GM18858 (cell line): ENCODE results near the gene VPS13D.

Experiments
- ATAC-seq: cut with Tn5 transposase; IDR thresholded peaks from one replicate; pipeline ENCODE4 v1.9.1; 2021; ENCODE audit not compliant: unreplicated experiment

VPS13D gene, protein sequence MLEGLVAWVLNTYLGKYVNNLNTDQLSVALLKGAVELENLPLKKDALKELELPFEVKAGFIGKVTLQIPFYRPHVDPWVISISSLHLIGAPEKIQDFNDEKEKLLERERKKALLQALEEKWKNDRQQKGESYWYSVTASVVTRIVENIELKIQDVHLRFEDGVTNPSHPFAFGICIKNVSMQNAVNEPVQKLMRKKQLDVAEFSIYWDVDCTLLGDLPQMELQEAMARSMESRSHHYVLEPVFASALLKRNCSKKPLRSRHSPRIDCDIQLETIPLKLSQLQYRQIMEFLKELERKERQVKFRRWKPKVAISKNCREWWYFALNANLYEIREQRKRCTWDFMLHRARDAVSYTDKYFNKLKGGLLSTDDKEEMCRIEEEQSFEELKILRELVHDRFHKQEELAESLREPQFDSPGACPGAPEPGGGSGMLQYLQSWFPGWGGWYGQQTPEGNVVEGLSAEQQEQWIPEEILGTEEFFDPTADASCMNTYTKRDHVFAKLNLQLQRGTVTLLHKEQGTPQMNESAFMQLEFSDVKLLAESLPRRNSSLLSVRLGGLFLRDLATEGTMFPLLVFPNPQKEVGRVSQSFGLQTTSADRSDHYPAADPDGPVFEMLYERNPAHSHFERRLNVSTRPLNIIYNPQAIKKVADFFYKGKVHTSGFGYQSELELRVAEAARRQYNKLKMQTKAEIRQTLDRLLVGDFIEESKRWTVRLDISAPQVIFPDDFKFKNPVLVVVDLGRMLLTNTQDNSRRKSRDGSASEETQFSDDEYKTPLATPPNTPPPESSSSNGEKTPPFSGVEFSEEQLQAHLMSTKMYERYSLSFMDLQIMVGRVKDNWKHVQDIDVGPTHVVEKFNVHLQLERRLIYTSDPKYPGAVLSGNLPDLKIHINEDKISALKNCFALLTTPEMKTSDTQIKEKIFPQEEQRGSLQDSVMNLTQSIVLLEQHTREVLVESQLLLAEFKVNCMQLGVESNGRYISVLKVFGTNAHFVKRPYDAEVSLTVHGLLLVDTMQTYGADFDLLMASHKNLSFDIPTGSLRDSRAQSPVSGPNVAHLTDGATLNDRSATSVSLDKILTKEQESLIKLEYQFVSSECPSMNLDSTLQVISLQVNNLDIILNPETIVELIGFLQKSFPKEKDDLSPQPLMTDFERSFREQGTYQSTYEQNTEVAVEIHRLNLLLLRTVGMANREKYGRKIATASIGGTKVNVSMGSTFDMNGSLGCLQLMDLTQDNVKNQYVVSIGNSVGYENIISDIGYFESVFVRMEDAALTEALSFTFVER (N-terminal part only)

DNA sequence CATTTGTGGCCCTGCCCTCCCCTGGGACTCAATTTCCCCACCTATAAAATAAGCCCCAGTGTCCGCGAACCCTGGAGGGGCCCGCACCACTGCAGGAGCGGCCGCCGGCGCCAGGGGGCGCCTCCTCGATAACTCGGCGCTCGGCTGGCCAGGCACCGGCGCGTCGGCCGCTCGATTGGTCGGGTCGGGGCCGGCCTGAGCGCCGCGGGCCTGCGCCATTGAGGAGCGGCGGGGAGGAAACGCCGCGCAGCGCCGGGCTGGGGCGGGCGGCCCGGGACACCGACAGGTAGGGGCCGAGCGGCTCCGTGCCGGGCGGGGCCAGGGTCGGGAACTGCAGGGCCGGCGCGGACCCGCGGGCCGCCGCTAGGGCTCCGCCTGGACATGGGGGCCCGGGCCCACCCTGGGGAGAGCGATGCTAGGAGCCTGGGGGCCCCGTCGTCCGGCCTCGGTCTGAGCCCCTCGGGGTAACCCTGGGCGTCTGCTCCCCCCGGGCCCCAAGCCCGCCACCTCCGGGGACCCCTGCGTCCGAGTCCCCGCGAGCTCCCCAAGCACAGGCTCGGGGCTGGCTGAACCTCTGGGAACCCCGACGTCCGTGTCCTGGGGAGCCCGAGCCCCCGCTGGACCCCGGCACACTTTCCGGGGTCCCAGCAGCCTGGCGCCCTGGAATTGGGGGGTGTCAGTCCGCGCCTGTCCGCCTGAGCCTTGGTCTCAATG, at the start of gene VPS13D:
TSS of gene VPS13D (plus strand) at position 196 of the 714 bp plus-strand sequence. CDS start 4,237 bp downstream, outside the sequence.
- ATAC-seq, result peak; percentile 54

DNA sequence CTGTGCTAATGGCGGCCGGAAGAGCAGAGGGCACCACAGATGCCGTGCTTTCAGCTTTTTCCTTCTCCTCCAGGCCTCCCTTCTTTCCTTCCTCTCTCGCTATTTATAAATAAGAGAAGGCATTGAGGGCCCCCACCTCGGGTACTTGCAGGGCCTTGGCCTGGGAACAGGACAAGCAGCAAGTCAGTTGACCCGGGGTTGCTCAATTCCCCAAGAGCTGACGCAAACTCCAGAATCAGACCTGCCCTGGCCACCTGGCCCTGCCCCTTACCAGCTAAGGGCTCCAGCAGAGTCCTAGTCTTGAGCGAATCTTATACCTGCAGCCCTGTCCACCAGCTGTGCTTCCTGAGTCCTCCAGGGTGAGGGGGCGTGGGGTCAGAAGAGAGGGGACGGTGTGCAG, 49.5 kb upstream of the VPS13D start:
- no peak for ATAC-seq

DNA sequence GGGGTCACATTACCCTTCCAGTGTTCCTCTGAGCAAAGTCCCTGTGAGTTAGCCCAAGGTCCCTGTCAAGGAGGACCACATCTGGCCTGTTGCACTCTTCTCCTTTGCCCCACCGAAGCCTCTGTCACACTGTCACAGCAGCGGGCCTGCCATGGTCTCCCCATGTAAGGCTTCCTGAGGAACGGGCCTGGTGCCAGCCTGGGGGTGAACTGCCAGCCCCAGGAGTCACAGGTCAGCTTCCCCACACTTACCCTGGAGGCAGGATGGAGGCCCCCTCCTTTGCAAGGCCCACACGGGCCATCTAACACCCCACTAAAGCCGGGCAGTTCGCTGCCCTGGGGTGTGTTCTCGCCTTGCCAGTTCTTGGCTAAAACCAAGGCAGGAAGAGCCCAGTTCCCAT, 48.9 kb upstream of the VPS13D start:
- ATAC-seq, result no peak

DNA sequence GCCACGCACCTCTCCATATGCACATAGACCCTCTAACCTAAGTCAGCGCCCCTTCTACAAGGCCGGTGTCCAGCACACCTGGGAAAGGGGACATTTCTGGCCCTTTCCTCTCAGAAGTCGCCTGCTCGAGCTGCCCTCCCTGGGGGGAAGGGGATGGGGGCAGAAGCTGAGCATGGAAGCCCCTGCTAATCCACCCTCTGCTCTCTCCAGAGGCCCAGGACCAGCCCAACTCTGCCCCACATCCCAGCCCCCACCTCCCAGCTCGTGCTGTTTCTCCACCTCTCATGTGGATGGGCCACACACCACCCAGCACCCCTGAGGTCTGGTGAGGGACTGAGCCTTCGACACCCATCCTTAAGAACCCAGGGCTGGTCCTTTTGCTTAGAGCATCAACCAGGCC, 48.3 kb upstream of the VPS13D start:
- ATAC-seq, result no peak

DNA sequence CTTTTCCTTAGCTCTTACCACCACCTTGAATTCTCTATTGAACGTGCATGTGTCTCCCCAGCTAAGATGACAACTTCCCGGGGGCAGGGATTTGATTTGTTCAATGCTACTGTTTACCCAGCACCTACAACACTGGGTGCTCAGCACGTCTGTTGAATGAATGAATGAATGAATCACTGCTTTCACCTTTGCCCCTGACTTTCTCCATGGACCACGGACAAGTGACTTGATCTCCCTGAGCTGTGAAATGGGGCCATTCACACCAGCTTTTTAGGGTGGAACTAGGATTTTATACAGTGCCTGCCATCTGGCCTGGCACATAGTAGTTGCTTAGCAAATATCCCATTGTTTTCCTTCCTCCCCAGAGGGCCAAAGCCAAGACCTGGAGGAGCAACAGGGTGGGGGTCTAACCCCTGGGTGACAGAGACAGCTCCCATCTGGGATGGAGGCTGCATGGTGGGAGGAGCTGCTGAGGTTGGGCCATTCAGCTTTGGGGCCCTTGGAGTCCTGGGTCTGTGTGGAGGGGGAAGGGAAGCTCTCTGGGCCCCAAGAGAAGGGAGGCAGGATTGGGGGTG, 47.3 kb upstream of the VPS13D start:
- no peak for ATAC-seq

DNA sequence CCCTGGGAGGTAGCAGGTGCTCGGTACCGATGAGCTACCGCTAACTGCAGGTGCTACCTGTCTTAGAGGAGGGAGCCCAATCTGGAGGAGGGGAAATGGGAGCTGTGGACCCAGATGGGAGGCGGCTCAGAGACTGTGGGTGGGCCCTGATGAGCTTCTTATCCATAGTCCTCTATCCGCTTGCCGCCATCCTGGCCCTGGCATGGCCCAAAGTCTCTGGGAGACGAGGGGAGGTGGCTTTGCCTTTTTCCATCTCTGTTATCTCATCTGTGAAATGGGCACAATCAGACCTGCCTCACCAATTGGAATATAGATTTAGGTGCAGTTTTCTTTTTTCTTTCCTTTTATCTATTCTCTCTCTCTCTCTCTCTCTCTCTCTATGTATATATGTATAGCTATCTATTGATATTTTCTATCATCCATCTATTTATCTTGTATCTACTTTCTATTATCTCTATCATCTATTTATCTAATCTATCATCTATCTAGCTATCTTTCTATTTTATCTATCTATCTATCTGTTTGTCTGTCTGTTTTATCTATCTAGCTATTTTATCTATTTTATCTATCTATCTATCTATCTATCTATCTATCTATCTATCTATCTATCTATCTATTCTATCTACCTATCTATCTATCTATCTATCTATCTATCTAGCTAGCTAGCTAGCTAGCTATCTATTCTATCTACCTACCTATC, 46.6 kb upstream of the VPS13D start:
- no peak for ATAC-seq

DNA sequence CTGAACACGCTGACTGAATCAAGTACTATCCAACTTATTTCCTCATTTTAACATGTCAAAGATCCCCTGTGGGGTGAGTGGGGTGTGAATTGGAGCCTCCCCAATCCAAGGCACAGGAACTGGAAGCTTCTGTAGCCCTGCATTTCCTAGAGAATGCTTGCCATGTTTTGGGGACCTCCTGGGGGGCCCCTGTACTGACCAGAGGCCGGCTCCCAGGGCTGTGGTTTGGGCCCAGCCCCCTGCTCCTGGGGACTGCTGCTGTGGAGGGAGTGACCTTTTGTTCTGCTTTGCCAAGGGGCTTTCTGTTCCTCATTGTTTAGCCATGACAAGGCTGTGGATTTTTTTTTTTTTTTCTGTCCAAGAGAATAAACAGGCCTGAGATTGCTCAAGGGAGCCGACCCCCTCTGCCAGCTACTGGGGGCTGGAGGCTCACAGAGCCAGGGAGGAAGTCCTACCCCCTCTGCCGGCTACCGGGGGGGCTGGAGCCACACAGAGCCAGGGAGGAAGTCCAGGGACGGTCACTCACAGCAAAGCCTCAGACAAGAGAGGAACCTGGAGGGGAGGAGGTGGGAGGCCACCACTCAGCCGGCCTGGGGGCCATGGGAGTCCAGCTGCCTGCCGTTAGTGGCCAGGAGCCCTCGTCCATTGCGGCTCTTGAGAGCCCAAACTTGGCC, 45.7 kb upstream of the VPS13D start:
- no peak for ATAC-seq

DNA sequence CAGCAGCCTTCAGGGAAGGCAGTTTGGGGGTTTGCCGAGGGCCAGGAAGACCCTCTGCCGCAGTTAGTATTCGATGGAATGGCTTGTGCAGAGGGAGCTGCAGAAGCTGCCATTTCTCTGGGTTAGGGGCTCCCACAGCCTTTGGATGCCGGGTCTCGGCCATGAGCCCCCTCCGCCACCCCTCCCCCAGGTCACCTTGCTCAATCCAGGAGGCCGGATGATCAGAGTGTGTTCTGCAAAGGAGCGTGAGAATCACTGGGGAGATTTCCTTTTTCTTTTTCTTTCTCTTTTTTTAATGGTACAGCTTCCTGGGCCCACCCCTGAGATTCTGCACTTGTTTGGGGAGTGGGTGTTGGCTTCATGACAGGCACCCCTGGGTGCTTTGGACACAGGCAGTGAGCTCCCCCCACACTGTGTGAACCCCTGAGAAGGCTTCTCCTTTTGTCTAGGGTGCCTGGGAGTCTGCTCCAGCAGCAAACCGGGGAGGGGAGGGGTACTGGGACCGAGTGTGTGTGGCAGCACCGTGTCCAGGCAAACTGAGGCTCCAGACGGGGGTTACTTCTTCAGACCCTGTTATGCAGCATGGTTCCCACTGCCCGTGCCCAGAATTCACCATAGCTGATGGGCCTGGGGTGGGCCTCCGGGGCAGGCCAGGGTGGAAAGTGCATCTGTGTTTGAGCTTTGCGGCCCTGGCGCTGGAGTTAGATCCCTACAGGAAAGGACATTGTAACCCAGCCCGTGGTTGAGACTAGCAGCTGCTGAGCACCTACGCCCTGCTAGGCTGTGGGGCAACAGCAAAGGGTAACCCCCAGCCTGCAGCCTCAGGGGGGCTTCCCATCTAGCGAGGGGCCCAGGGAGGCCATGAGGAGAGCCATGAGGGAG, 44.6 kb upstream of the VPS13D start:
- no peak for ATAC-seq

DNA sequence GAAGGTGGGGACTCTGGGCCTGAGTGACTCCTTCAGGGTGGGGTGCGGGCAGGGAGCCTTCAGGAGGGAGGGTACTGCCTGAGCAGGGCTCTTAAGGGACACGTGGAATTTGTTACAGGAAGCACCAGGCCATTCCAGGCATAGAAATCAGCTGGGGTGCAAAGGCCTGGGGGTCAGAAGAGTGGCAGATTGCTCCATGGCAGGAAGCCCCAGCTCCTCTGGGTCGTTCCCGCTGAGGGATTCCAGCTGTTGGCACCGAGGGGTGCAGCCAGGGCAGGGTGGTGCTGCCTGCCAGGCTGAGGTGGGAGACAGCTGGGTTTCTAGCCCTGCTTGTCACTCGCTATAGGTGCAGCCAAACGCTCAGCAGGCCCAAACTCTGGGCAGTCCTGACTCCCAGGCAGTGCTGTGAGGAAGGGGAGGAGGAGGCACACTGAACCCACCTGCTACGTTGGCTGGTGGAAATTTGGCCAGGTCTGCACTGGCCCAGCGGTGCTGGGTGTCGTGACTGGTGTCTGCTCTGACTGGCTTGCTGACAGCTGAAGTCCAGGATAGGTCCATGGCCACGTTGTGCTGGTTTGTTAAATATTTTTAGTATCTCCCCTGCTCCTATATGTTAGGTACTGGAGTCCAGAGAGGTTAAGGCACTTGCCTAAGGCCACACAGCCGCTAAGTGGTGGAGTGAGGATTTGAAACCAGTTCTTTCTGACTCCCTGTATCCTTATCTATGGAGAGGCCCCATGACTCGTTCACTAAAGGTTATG, 43.7 kb upstream of the VPS13D start:
- ATAC-seq, result no peak

DNA sequence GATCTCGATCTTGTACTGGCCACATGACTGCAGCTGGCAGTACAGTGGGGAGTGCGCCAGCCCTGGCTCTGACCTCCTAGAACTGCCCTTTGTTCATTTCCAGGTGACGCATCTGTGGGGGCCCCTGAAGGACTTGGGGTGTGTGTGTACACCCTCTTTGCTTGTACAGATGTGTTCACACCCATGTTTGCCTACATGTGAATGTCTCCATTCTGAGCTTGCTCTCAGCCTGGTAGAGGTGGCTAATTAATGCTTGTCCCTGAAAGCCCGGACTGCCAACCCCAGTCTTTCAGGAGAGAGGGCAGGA, 43.2 kb upstream of the VPS13D start:
- no peak for ATAC-seq

DNA sequence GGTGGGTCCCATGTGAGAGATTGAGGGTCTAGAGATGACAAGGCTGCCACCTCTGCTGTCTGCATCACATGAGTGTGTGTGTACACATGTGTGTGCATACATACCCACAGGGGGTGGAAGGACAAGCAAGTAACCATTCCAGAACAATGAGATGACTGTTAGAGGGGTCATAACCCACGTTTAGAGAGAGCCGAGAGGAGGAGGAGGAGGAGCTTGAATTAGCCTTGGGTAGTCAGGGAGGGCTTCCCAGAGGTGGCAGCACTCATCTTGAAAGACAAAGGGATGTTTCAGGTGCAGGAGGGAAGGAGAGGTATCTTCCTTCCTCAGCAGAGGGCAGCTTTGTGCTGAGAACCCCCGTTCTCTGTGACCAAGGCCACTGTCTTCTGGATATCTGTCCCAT, 41.7 kb upstream of the VPS13D start:
- ATAC-seq, result no peak

DNA sequence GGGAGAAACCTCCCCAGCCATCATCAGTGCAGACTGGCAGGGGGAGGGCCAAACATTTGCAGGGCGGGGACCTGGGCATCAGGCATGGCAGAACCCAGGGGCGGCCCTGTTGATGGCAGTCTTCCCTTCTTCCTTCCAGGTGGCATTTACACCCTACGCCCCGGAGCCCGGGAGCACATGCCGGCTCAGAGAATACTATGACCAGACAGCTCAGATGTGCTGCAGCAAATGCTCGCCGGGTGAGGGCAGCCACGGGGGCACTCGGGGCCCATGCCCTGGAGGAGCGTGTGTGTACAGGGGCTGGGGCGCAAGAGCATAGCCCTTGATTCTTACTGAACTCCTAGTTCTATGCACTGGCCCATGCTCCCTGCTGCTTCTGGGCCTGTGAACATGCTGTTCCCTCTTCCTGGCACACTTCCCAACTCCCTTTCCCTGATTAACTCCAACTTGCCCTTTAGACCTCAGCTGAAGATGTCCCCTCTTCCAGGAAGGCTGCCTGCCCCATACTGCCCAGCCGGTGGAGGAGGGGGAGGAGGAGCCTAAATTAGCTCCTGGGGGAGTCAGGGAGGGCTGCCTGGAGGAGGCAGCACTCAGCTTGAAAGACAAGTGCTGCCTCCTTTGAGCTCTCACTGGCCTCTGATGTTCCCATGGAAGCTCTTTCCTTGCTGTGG, 41.0 kb upstream of the VPS13D start:
- no peak for ATAC-seq

DNA sequence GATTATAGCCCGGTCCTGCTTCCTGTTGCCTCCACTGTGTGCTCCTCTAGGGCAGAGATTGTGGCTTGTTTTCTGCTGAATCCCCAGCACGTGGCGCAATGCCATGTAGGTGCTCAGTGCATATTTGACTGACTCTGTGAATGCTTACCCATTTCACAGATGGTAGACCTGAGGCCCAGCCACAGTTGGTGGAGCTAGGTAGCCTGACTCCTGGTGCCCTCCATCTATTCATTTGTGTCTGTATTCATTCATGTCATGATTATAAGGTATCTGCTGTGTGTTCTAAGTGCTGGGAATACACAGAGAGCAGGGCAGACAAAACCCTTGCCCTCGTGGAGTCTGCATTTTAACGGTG, 40.5 kb upstream of the VPS13D start:
- no peak for ATAC-seq

DNA sequence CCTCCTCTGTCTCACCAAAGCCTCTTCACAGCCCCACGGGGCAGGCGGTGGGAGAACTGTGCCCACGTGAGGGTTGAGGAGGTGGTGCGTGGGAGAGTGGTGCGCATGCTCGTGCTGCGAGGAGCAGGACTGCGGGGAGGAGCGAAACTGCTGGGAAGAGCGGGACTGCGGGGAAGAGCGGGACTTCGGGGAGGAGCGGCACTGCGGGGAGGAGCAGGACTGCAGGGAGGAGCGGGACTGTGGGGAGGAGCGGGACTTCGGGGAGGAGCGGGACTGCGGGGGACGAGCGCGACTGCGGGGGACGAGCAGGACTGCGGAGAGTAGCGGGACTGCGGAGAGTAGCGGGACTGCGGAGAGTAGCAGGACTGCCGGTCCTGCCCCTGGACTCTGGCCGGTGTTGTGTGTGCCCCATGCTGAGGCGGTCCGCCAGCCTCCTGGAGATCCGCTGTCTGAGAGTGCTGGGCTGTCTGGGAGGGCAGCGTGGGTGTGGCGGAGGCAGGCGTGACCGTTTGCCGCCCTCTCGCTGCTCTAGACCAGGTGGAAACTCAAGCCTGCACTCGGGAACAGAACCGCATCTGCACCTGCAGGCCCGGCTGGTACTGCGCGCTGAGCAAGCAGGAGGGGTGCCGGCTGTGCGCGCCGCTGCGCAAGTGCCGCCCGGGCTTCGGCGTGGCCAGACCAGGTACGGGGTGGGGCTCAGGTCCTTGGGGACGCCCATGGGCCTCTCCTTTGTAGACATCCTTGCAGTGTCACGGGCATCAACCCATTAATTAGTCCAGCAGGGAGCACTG, 38.4 kb upstream of the VPS13D start:
- ATAC-seq, result no peak

DNA sequence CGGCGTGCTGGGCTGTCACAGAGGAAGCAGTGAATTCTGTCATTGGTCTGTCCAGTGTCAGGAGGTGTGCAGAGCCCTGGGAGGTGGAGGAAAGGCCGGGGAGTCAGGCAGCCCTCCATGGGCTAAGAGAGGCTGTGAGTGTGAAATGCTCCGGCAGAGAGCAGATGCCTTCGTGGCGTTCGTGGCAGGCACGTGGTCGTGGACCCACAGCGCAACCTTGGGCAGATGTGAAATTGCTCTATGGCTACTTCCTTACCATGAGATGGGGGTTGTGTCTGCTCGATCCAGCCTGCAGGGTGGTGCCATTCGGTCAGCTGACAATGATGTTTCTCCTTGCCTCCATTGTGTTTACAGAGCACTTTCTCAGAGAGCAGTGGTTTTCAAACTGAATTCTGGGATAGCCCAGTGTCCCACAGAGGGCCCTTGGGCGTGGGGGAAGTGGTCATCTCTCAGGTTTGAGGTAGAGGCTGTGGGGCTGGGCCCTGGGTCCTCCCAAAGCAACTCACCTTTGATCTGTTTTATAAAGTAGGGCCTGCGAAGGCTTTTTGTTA, 35.1 kb upstream of the VPS13D start:
- no peak for ATAC-seq

DNA sequence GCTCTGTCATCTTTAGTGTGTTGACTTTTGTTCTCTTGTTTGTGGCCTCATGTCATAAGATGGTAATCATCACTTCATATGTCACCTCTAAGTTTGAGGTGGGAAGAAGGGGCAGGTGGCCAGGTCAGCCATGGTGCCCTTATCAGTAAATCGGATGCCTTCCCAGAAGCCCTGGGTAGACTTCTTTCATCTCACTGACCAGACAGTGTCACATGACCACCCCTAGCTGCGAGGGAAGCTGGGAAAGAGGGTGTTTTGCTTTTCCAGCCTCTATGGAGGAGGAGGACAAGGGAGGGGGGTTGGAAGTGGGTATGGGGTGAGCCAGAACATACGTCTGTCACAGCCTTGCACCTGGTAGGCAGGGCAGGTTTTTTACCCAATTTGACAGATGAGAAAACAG, 34.4 kb upstream of the VPS13D start:
- no peak for ATAC-seq
